ENCODE measurements around the gene IL1RL1.

- no peak for TF ChIP-seq POLR2A (IDR thresholded peaks at IDR 0.05; ENCODE audit: low read depth, low read length)
- no peak for TF ChIP-seq TAF1 (IDR thresholded peaks at IDR 0.05; ENCODE audit: borderline replicate concordance, low read depth, low read length)
- no peak for TF ChIP-seq POLR2AphosphoS5 (IDR thresholded peaks at IDR 0.05; ENCODE audit: low read depth, low read length)
Measured at GRCh38 chr2:102266204-102266603, 45.2 kb upstream of the IL1RL1 start.
